Liver (tissue), 3 donors: ENCODE data around the gene SFXN5.

Experiments
- GABPA ChIP-seq, 2 donors: IDR thresholded peaks in 1 of 2; conservative IDR thresholded peaks in 1 of 2; 2 replicates each; pipeline ENCODE4 v1.6.1; 2016; ENCODE audit warnings: antibody characterized with exemption in 2 of 2, mild to moderate bottlenecking in 1 of 2, moderate library complexity in 1 of 2
- TF ChIP-seq, protein P1 (sequence below): fragments of 150-350 bp; IDR thresholded peaks from 2 replicates; pipeline ENCODE4 v1.5.1; 2017; ENCODE audit warnings: improper control_type of control experiment, low read depth, low read length; ENCODE audit not compliant: missing input control
- TF ChIP-seq, protein P2 (sequence below): IDR thresholded peaks from 2 replicates; pipeline ENCODE4 v1.6.1; 2016; ENCODE audit warnings: antibody characterized with exemption, mild to moderate bottlenecking
- donor health status: healthy.
- donor health status: healthy.

DNA sequence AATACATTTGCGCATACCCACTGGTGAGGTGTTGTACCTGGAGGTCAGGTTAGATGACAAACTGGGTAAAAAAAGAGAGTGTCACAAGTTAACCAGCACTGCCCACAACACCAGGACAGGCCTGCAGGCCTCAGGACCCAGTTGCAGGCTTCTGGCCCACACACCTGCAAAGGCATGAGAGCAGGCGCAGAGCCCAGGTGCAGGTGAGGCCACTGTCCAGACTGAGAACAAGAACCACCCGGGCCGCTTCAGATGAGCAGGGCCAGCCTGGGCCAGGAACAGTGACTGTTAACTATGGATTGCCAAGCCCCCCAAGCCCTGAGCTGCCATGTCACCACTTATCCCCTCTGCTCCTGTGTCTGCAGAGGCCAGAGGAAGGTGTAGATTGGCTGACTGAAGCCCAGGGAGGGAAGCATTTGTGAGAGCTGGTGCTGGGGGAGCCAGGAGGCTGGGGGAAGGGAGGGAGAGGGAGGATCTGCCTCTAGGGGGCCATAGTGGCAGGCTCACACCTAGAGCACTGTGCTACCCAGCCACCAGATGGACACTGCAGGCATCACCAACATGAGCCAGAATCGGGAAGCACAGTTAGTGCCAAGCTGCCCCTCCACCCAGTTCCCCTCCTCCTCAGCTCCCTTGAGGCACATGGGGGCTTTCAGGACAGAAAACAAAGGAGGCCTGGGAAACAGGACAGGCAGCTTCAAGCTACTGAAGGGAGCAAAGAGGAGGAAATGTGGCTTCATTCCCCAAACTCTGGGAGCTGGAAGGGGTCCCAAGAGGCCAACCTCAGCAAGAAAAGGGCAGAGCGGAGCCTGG is 35.4 kb downstream of the SFXN5 start:
- TF ChIP-seq, protein P1, sequence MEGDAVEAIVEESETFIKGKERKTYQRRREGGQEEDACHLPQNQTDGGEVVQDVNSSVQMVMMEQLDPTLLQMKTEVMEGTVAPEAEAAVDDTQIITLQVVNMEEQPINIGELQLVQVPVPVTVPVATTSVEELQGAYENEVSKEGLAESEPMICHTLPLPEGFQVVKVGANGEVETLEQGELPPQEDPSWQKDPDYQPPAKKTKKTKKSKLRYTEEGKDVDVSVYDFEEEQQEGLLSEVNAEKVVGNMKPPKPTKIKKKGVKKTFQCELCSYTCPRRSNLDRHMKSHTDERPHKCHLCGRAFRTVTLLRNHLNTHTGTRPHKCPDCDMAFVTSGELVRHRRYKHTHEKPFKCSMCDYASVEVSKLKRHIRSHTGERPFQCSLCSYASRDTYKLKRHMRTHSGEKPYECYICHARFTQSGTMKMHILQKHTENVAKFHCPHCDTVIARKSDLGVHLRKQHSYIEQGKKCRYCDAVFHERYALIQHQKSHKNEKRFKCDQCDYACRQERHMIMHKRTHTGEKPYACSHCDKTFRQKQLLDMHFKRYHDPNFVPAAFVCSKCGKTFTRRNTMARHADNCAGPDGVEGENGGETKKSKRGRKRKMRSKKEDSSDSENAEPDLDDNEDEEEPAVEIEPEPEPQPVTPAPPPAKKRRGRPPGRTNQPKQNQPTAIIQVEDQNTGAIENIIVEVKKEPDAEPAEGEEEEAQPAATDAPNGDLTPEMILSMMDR = no peak
- TF ChIP-seq, protein P2, sequence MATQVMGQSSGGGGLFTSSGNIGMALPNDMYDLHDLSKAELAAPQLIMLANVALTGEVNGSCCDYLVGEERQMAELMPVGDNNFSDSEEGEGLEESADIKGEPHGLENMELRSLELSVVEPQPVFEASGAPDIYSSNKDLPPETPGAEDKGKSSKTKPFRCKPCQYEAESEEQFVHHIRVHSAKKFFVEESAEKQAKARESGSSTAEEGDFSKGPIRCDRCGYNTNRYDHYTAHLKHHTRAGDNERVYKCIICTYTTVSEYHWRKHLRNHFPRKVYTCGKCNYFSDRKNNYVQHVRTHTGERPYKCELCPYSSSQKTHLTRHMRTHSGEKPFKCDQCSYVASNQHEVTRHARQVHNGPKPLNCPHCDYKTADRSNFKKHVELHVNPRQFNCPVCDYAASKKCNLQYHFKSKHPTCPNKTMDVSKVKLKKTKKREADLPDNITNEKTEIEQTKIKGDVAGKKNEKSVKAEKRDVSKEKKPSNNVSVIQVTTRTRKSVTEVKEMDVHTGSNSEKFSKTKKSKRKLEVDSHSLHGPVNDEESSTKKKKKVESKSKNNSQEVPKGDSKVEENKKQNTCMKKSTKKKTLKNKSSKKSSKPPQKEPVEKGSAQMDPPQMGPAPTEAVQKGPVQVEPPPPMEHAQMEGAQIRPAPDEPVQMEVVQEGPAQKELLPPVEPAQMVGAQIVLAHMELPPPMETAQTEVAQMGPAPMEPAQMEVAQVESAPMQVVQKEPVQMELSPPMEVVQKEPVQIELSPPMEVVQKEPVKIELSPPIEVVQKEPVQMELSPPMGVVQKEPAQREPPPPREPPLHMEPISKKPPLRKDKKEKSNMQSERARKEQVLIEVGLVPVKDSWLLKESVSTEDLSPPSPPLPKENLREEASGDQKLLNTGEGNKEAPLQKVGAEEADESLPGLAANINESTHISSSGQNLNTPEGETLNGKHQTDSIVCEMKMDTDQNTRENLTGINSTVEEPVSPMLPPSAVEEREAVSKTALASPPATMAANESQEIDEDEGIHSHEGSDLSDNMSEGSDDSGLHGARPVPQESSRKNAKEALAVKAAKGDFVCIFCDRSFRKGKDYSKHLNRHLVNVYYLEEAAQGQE = no peak
- no peak for TF ChIP-seq GABPA (IDR thresholded peaks at IDR 0.05 in 1 of 2, conservative IDR thresholded peaks at IDR 0.05 in 1 of 2)
